Ovary (tissue), 9 donors: ENCODE results near the gene PLXNA4. TPM values are rescaled to one million over a fixed set of nuclear protein-coding genes. Genes with fewer than 3 reads are reported as not detected.

ENCODE experiments used
- DNase-seq, 5 donors: peaks; one replicate each; pipeline ENCODE4 v3.0.0-alpha.2; 2019 to 2020
- H3K27ac ChIP-seq, 2 donors: fragments of 200-600 bp; one replicate each; pipeline versions ENCODE4 v1.5.1 to v1.8.0; 2019 to 2022
- H3K27me3 ChIP-seq: fragments of 200-600 bp; one replicate; pipeline ENCODE4 v1.8.0; 2022
- H3K36me3 ChIP-seq: fragments of 200-600 bp; sonication (generic); one replicate; pipeline ENCODE4 v1.5.1; 2019
- H3K4me1 ChIP-seq: one replicate; pipeline ENCODE4 v1.8.1; 2013; ENCODE audit warnings: mild to moderate bottlenecking, moderate library complexity; ENCODE audit not compliant: insufficient read depth
- H3K4me3 ChIP-seq: fragments of 200-600 bp; sonication (generic); one replicate; pipeline ENCODE4 v1.5.1; 2017
- H3K9me3 ChIP-seq, 2 donors: fragments of 200-600 bp in 1 of 2; sonication (generic) in 1 of 2; one replicate each; pipeline versions ENCODE4 v1.5.1 to v1.8.1; 2013 to 2019; ENCODE audit warnings: mild to moderate bottlenecking in 1 of 2, moderate library complexity in 1 of 2
- EP300 ChIP-seq: sonication (generic); formaldehyde crosslinking; IDR thresholded peaks from one replicate; pipeline ENCODE4 v1.6.1; 2017; ENCODE audit warnings: antibody characterized with exemption
- POLR2A ChIP-seq: fragments of 450-650 bp; IDR thresholded peaks from one replicate; pipeline ENCODE4 v1.6.1; 2017; ENCODE audit warnings: antibody characterized with exemption, mild to moderate bottlenecking, moderate library complexity
- WGBS, 3 donors: extraction: QIAGEN DNeasy Blood & Tissue Kit in 1 of 3; methylation state at CpG; one replicate each; pipeline versions ENCODE4 v1.1.5 to v1.1.7; 2013 to 2017; 5-methylcytosine and 5-hydroxymethylcytosine counted together
- intact Hi-C, 4 donors: fragments of 100-400 bp; cut with DNase I; formaldehyde crosslinking; loops; one replicate each; pipeline versions ENCODE4 v1.11.0 to v1.15.1; 2022 to 2023
- polyA plus RNA-seq, 2 donors: library from polyadenylated mRNA; stranded (reverse); fragments of 200-250 nt in 1 of 2; fragments of 350-450 nt in 1 of 2; fragmentation: Illumina TruSeq in 1 of 2; extraction: RNeasy Lipid Tissue Mini Kit (QIAGEN cat#74804) in 1 of 2; gene quantifications; one replicate each; pipeline ENCODE4 v1.2.3, GENCODE V29; 2013 to 2014
- total RNA-seq, 7 donors: library from RNA; depleted of rRNA in 2 of 7; stranded (reverse); fragments of >200 nt in 2 of 7; fragmentation: NEBNext Ultra II Directional in 3 of 7; extraction: Animal tissue kit (Norgen Biotek cat#: 25700) in 3 of 7; gene quantifications; one replicate each; pipeline versions ENCODE4 v1.1.0 to v1.2.4, GENCODE V29; 2016 to 2023
- TF ChIP-seq, protein P1 (sequence below), 3 donors: fragments of 450-650 bp in 2 of 3; fragments of 200-600 bp in 1 of 3; IDR thresholded peaks; one replicate each; pipeline versions ENCODE4 v1.5.1 to v1.8.0; 2016 to 2022; ENCODE audit warnings: antibody characterized with exemption in 3 of 3, mild to moderate bottlenecking in 1 of 3
- donor health status: DM: no; HTN: no; CAD: no; lungs with moderate emphysema.
- donor health status: DM: no; HTN: no; CAD: no.
- donor health status: Bipolar disorder and iron deficiency.
- donor health status: DM: yes; HTN: yes; CAD: no.
- donor health status: DM: no; HTN: no; CAD: no.
- donor health status: DM: yes; HTN: yes; CAD: no.

The PLXNA4 gene
- total and polyA plus RNA-seq, 9 donors: 5.1 to 39.9 (median 11.4) TPM

DNA sequence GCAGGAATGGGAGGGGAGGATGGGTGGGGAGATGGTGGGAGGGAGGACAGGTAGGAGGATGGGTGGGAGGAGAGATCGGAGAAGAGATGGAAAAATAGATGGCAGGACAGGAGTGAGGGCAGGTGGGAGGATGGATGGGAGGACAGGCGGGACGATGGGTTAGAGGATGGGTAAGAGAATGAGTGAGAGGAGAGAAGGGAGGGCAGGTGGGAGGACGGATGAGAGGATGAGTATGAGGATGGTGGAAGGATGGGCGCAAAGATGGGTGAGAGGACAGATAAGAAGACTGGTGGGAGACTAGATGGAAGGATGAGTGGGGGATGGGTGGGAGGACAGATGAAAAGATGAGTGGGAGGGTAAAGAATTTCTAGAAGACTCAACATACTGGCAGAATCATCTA lies 438.6 kb downstream of the PLXNA4 start:
- no peak for DNase-seq
- Histone ChIP-seq H3K27me3 (no peaks in the 10 kb centered on the region), H3K9me3 (no peaks in the 10 kb centered on the region), H3K36me3 (no peaks in the 10 kb centered on the region), H3K4me1 (no peaks in the 10 kb centered on the region), H3K4me3 (no peak overlapping the region), H3K27ac (no peak overlapping the region)
- TF ChIP-seq, protein P1, sequence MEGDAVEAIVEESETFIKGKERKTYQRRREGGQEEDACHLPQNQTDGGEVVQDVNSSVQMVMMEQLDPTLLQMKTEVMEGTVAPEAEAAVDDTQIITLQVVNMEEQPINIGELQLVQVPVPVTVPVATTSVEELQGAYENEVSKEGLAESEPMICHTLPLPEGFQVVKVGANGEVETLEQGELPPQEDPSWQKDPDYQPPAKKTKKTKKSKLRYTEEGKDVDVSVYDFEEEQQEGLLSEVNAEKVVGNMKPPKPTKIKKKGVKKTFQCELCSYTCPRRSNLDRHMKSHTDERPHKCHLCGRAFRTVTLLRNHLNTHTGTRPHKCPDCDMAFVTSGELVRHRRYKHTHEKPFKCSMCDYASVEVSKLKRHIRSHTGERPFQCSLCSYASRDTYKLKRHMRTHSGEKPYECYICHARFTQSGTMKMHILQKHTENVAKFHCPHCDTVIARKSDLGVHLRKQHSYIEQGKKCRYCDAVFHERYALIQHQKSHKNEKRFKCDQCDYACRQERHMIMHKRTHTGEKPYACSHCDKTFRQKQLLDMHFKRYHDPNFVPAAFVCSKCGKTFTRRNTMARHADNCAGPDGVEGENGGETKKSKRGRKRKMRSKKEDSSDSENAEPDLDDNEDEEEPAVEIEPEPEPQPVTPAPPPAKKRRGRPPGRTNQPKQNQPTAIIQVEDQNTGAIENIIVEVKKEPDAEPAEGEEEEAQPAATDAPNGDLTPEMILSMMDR (IDR thresholded peaks at IDR 0.05): no peak
- no peak for TF ChIP-seq EP300
- TF ChIP-seq POLR2A: no peak
- intact Hi-C loops: no loop called here
- WGBS, 3 donors: 91 to 94% (median 93%) methylated on average over 5 of the region's 5 CpGs

DNA sequence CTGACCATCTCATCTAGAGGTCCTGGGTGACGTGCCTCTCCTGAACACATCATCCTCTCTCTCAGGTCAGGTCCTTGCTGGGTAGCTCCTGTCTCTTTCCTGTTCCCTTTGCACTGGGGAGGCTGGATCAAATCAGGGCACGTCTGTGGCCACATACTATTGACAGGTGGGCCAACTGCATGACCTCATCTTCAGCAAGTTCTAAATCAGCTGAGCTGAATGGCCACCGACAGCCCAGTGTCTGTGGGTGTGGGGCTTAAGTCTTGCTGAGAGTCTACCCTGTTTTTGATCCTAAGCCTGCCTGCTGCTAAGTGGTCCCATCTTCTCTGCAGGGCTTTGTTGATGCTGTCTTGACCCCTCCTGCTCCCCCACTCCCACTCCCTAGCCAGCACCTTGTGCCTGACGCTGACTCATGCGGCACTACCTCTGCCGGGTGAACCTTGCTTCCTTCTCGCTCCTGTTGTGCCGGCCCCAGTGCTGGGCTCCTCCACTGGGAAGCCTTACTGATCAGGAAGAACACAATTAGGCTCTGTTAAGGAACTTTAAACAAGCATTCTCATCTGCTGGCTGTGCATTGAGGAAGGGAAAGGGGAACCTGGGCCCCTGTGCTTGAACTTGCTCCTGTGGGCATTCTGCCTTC lies 440.4 kb downstream of the PLXNA4 start:
- DNase-seq: no peak
- H3K27me3 ChIP-seq: no peaks in the 10 kb centered on the region
- no peak for TF ChIP-seq POLR2A
- TF ChIP-seq, protein P1 (IDR thresholded peaks at IDR 0.05): no peak
- intact Hi-C loops: no loop called here
- H3K9me3 ChIP-seq: no peaks in the 10 kb centered on the region
- 82 to 88% (median 82%) methylated on average over 8 of the region's 8 CpGs for WGBS, 3 donors
- no peaks in the 10 kb centered on the region for H3K36me3 ChIP-seq
- no peak overlapping the region for H3K4me3 ChIP-seq
- H3K27ac ChIP-seq: no peak overlapping the region
- no peaks in the 10 kb centered on the region for H3K4me1 ChIP-seq

DNA sequence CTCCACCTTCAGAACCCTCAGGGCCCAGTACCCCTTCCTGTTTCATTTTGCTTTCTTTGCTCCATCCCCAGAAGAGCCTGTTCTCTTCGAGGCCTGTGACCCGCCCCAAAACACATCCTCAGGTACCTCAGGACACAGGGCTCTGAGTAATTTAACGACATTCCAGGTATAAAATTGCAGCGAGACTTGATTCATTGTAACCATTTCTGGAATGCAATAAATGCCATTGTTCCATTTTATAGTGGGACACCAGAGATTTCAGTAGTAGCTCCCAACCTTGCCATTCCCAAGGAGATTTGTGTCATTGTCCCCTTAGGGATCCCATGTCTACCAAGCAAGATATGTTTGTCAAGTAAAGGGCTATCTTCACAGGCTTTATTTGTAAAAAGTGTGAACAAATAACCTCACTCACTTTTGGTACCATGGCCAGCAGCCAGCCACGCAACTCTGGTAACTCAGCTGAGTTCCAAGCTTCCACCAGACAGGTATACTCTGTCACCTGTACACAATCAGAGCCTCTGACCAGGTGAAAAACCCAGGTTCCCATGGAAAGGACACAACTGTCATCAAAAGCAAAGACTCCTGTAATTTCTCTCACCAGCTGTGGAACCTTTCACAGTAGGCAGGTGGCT lies 441.3 kb downstream of the PLXNA4 start:
- no peak for DNase-seq
- intact Hi-C loops: no loop called here
- 84 to 91% (median 89%) methylated on average over 5 of the region's 5 CpGs for WGBS, 3 donors
- no peaks in the 10 kb centered on the region for H3K9me3 ChIP-seq
- H3K36me3 ChIP-seq: no peaks in the 10 kb centered on the region
- no peaks in the 10 kb centered on the region for H3K27me3 ChIP-seq
- H3K27ac ChIP-seq: no peak overlapping the region
- H3K4me3 ChIP-seq: no peak overlapping the region
- H3K4me1 ChIP-seq: no peaks in the 10 kb centered on the region
- TF ChIP-seq, protein P1 (IDR thresholded peaks at IDR 0.05): no peak
- TF ChIP-seq EP300 (no peak), POLR2A (no peak)

DNA sequence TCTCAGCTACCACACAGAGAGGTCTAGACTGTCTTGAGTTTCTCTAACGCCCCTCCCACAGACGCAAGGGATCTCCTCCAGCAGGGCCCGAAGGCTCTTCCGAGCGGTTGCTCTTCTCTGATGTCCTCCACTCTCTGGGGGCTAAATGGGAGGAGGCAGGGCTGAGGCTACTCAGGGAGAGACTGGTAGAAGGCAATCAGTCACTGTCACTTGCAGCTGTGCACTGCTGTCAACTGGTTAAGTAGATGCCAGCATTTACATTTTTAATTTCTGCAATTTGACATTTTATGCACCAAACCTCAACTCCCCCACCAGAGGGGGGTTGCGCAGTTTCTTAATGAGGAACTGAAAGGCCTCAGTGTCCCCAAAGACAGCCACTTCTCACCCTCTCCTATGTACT lies 442.8 kb downstream of the PLXNA4 start:
- H3K36me3 ChIP-seq: no peaks in the 10 kb centered on the region
- no peak for DNase-seq
- no peaks in the 10 kb centered on the region for H3K4me1 ChIP-seq
- no peak for TF ChIP-seq POLR2A
- TF ChIP-seq, protein P1 (IDR thresholded peaks at IDR 0.05): no peak
- TF ChIP-seq EP300: no peak
- no peaks in the 10 kb centered on the region for H3K27me3 ChIP-seq
- intact Hi-C loops: no loop called here
- H3K9me3 ChIP-seq: no peaks in the 10 kb centered on the region
- no peak overlapping the region for H3K27ac ChIP-seq
- WGBS, 3 donors: 89 to 91% (median 90%) methylated on average over 6 of the region's 6 CpGs
- no peak overlapping the region for H3K4me3 ChIP-seq
